Measurements from ENCODE around the gene ISG15.

ISG15 gene

DNA sequence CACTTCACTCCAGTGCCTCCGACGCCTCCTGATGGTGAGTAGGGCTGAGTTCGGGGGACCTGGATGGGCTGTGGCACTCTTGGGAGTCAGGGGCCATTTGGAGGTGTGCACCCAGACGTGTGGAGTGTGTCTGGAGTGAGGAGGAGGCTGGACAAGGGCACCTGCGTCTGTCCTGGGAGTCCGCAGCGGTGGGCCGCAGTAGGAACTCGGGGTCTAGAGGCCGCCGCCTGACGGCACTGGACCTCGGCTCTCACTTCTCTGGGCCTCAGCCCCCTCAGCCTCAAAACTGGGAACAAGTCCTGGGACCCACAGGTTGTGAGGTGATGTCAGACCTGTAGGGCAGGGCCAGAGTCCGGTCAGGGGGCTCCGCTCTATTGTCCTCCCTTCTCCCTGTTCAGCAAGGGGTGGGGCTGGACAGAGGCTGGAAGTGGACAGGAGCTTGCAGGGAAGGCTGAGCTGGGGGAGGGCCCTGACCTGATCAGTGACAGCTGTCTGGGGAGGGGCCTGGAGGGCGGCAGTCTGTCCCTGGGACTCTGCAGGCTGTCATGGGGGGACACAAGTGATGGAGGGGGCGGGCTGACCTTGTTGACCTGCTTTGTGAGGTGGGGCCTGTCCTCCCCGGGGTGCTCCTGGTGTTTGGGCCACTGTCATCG, 22.1 kb downstream of the ISG15 start:
- in situ Hi-C loops (cut with HindIII; ENCODE audit: low pct_ligation_motif_present, low pct_unique_long_range_greater_than_20kb, low sequenced_read_pairs): no loop called here

DNA sequence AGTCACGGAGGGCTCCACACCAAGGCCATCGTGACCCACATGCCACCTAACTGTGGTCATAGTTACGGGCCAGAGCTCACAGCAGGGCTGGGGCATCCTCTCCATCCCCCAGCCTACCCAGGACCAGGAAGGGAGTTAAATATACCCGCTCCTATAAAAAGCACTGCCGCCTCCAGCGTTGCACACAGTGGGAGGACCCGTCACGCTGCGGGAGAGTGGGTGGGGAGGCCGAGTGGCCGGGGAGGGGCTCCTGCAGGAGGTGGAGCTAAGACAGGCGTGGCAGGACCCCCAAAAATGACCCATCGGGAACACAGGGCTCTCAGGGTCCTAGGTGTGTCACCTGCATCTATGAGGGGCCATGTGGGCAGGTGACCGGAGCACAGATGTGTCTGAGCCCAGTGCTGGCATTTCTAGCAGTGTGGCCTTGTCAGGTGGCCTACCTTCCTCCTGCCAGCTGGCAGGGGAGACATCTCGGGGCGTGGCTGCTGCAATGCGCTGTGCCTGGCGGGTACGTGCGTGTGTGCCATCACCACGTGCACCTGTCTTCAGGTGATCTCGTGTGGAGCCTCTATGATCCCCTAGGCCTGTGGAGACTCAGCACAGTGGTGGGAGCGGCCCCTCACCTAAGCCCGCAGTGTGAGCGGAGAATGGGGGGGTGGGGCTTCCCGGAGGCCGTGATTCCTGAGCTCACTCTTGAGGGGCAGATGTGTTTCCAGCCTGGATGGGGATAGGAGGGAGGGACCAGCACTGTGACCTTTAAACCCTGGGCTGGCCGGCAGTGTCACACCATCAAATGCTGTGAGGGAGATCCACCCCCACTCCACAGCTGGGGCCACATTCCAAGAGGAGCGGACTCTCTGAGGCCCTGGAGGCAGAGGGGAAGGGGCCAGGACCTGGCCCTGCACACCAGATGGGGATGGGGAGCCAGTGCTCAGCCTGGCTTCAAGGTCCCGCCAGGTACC, 24.4 kb downstream of the ISG15 start:
- DNase-seq: no peak
- in situ Hi-C loops (cut with HindIII; ENCODE audit: low pct_ligation_motif_present, low pct_unique_long_range_greater_than_20kb, low sequenced_read_pairs): no loop called here

More for the DNA sequence above, 22.1 kb downstream of the ISG15 start:
- DNase-seq: no peak

DNA sequence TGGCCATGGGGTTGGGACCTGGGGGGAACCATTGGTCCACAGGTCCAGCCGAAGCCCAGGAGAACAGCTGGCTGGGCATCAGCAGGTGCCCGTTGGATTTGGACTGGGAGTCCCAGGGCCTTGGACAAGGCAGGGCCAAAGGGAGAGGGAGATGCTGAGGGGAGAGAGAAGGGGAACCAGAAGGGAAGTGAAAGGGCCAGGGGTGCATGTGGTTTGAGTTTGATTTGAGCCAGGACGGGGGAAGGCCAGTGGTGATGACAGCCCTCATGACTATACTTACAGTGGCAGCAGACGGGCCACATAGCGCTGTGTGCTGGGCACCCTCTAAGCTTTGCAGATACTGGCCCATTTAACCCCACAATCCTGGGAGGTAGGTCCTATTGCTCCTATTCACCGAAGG, 25.4 kb downstream of the ISG15 start:
- no peak for DNase-seq
- in situ Hi-C loops (cut with HindIII; ENCODE audit: low pct_ligation_motif_present, low pct_unique_long_range_greater_than_20kb, low sequenced_read_pairs): no loop called here

DNA sequence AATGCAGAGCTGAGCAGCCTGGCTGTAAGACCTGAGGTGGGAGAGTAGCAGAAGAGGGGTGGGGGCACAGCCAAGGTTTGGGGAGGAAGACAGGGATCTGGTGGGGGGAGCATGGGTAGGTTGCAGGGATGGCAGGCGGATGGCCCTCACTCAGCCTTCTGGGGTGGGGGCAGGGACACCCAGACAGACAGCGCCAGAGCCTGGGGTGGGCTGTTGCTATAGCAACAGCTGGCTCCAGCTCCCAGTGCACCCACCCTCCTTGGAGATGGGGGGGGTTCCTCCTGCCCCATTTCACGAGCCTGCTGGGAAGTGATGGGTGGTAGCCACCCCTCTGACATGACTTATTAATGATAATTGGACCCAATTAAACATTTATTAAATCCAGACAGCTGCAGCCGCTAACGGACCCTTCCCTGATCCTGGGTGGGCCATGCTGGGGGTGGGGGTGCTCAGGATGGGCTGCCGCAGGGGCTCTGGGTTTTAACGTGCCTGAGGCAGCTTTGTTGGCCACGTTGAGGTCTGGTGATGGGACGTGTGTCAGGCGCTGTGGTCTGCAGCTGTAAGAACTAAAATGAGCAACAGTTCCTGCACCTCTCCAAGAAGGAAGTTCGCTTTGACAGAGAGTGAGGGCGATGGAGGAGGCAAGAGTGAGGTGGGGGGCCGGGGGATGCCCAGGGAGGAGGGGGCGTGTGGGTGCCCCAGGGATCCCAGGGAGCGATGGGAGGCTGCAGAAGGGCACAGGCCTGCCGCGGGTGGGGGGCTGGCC, 26.0 kb downstream of the ISG15 start:
- in situ Hi-C loops (cut with HindIII; ENCODE audit: low pct_ligation_motif_present, low pct_unique_long_range_greater_than_20kb, low sequenced_read_pairs): no loop called here
- DNase-seq: no peak

DNA sequence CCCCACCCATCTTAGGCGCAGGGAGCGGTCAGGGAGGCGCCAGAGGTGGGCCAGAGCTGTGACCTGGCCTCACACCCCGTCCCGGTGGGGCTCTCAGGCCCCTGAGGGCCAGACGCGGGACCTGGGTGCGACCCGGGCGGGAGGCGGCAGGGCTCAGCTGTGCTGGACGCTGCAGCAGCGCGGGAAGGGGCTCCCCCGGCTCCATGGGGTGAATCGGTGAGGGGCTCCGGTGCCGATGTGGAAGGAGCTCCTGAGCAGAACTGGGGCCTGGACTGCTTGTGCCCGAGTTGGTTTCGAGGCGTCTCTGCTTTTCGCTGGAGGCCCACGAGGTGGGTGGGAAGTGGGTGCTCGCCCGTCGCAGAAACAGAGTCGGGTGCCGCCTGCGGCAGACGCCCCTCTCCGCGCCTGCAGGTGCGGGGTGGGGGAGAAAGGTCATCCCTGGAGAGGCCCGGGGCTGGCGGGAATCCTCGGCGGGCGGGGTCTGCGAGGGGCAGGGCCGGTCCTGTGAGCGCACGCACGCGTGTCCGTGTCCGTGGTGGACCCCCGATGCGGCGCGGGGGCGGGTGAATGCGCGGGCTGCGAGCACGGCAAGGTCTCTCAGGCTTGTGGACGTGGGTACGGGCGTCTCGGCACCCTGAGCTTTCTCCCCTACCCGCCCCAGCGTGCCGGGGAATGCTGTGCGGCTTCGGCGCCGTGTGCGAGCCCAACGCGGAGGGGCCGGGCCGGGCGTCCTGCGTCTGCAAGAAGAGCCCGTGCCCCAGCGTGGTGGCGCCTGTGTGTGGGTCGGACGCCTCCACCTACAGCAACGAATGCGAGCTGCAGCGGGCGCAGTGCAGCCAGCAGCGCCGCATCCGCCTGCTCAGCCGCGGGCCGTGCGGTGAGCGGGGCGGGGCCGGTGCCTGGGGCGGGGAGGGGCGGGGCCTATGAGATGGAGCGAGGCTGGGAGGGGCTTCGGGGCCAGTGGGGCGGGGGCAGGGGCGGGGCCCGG, 27.0 kb downstream of the ISG15 start:
- no peak for DNase-seq
- in situ Hi-C loops (cut with HindIII; ENCODE audit: low pct_ligation_motif_present, low pct_unique_long_range_greater_than_20kb, low sequenced_read_pairs): no loop called here

DNA sequence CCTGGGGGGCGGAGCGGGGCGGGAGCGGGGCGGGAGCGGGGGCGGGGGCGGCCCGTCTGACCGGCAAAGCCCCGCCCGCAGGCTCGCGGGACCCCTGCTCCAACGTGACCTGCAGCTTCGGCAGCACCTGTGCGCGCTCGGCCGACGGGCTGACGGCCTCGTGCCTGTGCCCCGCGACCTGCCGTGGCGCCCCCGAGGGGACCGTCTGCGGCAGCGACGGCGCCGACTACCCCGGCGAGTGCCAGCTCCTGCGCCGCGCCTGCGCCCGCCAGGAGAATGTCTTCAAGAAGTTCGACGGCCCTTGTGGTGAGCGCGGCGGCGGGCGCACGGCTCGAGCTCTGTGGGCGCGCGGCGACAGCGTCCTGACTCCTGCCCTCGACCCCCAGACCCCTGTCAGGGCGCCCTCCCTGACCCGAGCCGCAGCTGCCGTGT, 27.8 kb downstream of the ISG15 start:
- DNase-seq: no peak
- in situ Hi-C loops (cut with HindIII; ENCODE audit: low pct_ligation_motif_present, low pct_unique_long_range_greater_than_20kb, low sequenced_read_pairs): no loop called here

DNA sequence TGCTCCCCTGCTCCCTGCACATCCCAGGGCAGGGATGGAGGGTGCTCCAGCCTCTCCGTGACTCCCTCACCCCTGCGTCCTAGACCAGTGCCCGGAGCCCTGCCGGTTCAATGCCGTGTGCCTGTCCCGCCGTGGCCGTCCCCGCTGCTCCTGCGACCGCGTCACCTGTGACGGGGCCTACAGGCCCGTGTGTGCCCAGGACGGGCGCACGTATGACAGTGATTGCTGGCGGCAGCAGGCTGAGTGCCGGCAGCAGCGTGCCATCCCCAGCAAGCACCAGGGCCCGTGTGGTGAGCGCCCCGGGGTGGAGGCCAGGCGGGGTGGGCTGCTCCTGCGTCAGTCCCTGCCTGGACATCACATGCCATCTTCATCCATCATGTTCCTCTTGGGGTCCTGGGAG, 28.6 kb downstream of the ISG15 start:
- DNase-seq: no peak
- in situ Hi-C loops (cut with HindIII; ENCODE audit: low pct_ligation_motif_present, low pct_unique_long_range_greater_than_20kb, low sequenced_read_pairs): no loop called here

DNA sequence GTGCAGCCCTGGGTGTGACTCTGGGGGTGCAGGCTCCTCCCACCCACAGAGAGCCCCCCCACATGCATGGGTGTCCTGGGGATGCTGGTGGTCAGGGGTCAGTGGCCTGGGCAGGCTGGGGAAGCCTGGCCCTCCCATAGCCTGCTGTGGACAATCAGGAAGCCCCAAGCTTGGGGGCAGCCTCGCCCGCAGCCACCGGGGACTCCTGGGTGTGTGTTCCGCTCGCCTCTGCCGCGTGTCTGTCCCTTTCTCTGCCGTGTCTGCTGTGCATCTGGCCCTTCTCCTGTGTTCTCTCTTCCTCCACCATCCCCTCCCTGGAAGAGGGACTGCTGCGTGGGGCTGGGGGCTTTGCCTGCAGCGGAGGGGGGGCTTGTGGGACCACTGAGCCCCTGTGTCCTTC, 29.5 kb downstream of the ISG15 start:
- in situ Hi-C loops (cut with HindIII; ENCODE audit: low pct_ligation_motif_present, low pct_unique_long_range_greater_than_20kb, low sequenced_read_pairs): no loop called here
- DNase-seq: no peak

DNA sequence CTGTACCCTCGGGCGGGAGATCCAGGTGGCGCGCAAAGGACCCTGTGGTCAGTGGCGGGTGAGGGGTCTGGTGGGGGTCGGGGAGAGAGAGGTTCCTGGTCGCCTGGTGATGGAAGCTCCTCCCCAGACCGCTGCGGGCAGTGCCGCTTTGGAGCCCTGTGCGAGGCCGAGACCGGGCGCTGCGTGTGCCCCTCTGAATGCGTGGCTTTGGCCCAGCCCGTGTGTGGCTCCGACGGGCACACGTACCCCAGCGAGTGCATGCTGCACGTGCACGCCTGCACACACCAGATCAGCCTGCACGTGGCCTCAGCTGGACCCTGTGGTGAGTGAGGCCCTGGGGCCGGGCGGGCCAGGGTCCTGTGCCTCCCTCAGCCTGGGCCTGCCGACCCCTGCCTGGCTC, 30.1 kb downstream of the ISG15 start:
- no peak for DNase-seq
- in situ Hi-C loops (cut with HindIII; ENCODE audit: low pct_ligation_motif_present, low pct_unique_long_range_greater_than_20kb, low sequenced_read_pairs): no loop called here

DNA sequence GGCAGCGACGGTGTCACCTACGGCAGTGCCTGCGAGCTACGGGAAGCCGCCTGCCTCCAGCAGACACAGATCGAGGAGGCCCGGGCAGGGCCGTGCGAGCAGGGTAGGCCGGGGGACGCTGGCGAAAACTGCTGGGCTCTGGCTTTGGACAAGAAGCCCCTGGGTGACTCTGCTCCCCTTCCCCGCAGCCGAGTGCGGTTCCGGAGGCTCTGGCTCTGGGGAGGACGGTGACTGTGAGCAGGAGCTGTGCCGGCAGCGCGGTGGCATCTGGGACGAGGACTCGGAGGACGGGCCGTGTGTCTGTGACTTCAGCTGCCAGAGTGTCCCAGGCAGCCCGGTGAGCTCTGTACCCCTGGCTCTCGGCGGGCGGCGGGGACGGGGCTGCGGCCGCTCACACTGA, 30.6 kb downstream of the ISG15 start:
- no peak for DNase-seq
- in situ Hi-C loops (cut with HindIII; ENCODE audit: low pct_ligation_motif_present, low pct_unique_long_range_greater_than_20kb, low sequenced_read_pairs): no loop called here

DNA sequence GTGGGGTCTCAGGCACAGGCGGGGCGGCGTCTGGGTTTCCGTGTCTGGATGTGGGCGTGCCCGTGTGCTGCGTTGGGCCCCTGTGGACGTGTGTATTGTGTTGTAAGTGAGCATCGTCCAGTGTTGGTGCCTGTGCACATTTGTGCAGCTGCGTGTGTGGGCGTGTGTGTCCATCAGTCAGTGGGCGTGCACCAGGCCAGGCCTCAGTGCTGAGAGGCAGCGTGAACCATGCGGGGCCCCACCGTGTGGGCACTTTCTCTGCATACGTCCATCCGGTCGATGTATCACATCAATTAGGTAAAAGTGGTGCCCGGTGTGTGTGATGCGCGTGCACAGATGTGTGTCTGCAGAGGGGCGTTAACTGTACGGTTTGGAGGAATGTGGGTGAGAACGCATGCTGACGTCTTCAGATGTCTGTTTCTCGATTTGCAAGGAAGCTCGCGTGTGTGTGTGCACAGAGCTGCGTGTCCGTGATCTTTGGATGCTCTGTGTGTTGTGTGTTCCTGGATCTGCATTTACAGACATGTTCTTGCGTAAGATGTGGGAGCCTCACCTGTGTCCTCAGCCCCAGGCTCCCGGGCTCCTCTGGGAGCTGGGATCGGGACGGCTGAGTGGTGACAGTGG, 31.3 kb downstream of the ISG15 start:
- in situ Hi-C loops (cut with HindIII; ENCODE audit: low pct_ligation_motif_present, low pct_unique_long_range_greater_than_20kb, low sequenced_read_pairs): no loop called here
- no peak for DNase-seq

DNA sequence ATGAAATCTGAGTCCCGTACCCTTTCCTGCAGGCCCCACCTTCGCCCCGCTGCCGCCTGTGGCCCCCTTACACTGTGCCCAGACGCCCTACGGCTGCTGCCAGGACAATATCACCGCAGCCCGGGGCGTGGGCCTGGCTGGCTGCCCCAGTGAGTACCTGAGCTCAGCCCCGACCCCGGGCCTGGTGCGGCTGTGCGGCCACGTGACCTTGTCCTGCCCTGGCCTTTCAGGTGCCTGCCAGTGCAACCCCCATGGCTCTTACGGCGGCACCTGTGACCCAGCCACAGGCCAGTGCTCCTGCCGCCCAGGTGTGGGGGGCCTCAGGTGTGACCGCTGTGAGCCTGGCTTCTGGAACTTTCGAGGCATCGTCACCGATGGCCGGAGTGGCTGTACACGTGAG, 31.8 kb downstream of the ISG15 start:
- in situ Hi-C loops (cut with HindIII; ENCODE audit: low pct_ligation_motif_present, low pct_unique_long_range_greater_than_20kb, low sequenced_read_pairs): no loop called here
- DNase-seq: no peak

DNA sequence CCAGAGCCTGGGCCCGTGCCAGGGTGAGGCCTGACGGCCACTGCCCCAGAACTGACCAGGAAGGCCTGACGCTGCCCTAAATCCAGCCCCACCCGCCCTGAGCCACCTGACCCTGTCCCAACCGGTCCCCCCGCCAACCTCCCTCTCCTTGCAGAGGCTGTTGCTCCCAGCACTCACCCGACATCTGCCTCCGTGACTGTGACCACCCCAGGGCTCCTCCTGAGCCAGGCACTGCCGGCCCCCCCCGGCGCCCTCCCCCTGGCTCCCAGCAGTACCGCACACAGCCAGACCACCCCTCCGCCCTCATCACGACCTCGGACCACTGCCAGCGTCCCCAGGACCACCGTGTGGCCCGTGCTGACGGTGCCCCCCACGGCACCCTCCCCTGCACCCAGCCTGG, 32.9 kb downstream of the ISG15 start:
- in situ Hi-C loops (cut with HindIII; ENCODE audit: low pct_ligation_motif_present, low pct_unique_long_range_greater_than_20kb, low sequenced_read_pairs): no loop called here
- no peak for DNase-seq

DNA sequence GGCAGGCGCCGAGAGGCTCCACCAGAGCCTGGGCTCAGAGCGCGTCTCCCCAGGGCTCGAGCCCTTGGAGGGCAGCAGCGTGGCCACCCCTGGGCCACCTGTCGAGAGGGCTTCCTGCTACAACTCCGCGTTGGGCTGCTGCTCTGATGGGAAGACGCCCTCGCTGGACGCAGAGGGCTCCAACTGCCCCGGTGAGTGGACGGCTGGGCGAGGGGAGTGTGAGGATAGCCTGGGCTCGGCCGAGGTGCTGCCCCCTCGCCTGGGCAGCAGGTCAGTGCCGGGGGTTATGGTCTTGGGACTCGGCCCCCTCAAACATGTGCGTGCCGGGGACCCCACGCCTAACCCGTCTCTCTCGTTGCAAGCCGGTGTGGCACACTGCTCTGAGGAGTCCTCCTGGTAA, 33.5 kb downstream of the ISG15 start:
- no peak for DNase-seq
- in situ Hi-C loops (cut with HindIII; ENCODE audit: low pct_ligation_motif_present, low pct_unique_long_range_greater_than_20kb, low sequenced_read_pairs): no loop called here

DNA sequence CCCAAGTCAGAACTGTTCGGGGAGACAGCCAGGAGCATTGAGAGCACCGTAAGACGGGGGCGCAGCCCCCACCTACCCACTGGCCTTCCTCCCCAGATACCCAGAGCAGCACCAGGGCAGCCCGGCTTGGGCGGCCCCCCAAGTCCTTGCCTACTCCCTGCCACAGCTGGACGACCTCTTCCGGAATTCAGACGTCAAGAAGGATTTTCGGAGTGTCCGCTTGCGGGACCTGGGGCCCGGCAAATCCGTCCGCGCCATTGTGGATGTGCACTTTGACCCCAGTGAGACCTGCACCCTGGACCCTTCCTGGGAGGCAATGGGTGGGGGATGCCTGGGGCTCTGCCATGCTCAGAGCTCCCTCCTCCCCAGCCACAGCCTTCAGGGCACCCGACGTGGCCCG, 34.1 kb downstream of the ISG15 start:
- in situ Hi-C loops (cut with HindIII; ENCODE audit: low pct_ligation_motif_present, low pct_unique_long_range_greater_than_20kb, low sequenced_read_pairs): no loop called here

DNA sequence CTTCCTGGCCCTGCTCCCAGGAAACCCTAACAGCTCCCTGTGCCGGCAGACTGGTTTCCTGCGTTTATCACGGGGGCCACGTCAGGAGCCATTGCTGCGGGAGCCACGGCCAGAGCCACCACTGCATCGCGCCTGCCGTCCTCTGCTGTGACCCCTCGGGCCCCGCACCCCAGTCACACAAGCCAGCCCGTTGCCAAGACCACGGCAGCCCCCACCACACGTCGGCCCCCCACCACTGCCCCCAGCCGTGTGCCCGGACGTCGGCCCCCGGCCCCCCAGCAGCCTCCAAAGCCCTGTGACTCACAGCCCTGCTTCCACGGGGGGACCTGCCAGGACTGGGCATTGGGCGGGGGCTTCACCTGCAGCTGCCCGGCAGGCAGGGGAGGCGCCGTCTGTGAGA, 34.7 kb downstream of the ISG15 start:
- in situ Hi-C loops (cut with HindIII; ENCODE audit: low pct_ligation_motif_present, low pct_unique_long_range_greater_than_20kb, low sequenced_read_pairs): no loop called here
- DNase-seq: no peak

More for the DNA sequence above, 34.1 kb downstream of the ISG15 start:
- DNase-seq: no peak

DNA sequence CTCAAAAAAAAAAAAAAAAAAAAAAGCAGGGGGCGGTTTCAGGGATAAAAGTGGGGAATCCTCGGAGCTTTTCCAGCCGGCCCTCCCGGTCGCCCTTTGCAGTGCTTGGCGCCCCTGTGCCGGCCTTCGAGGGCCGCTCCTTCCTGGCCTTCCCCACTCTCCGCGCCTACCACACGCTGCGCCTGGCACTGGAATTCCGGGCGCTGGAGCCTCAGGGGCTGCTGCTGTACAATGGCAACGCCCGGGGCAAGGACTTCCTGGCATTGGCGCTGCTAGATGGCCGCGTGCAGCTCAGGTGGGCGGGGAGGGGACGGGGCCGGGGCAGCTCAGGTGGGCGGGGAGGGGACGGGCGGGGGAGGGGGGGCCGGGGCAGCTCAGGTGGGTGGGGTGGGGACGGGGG, 35.5 kb downstream of the ISG15 start:
- in situ Hi-C loops (cut with HindIII; ENCODE audit: low pct_ligation_motif_present, low pct_unique_long_range_greater_than_20kb, low sequenced_read_pairs): no loop called here
- no peak for DNase-seq
